Measurements from ENCODE around the gene PTBP2. TPM values are rescaled to one million over a fixed set of nuclear protein-coding genes. Genes with fewer than 3 reads are reported as not detected.

Gene PTBP2
- total RNA-seq, 1 donor from 2014 or later = 95.9 TPM

DNA sequence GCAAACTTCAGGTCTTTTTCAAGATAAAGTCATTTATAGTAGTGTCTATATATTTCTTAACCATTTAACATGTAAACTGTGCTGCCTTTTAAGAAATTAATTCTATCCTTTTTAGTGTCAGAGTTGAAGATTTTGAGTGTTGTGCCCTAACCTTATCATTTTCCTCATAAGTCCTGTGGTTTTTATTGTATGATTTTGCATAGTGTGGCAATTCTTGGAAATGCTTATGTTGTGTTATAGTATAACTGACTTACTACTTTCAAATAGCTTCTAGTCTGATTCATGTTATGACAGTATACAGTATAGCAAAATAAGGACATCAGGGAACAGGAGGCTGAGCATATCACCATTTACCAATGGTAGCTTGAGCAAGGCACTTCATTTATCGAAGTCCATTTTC, 99.1 kb downstream of the PTBP2 start:
- no peak overlapping the region for H3K4me3 ChIP-seq
- TF ChIP-seq, protein P1, sequence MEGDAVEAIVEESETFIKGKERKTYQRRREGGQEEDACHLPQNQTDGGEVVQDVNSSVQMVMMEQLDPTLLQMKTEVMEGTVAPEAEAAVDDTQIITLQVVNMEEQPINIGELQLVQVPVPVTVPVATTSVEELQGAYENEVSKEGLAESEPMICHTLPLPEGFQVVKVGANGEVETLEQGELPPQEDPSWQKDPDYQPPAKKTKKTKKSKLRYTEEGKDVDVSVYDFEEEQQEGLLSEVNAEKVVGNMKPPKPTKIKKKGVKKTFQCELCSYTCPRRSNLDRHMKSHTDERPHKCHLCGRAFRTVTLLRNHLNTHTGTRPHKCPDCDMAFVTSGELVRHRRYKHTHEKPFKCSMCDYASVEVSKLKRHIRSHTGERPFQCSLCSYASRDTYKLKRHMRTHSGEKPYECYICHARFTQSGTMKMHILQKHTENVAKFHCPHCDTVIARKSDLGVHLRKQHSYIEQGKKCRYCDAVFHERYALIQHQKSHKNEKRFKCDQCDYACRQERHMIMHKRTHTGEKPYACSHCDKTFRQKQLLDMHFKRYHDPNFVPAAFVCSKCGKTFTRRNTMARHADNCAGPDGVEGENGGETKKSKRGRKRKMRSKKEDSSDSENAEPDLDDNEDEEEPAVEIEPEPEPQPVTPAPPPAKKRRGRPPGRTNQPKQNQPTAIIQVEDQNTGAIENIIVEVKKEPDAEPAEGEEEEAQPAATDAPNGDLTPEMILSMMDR (IDR thresholded peaks at IDR 0.05) = no peak

GRCh38 chr1:96825231-96825630, 103.6 kb downstream of the PTBP2 start:
- Histone ChIP-seq H3K27ac (no peak overlapping the region), H3K4me3 (no peak overlapping the region), H3K36me3 (no peaks in the 10 kb centered on the region), H3K9me3 (no peaks in the 10 kb centered on the region), H3K27me3 (no peaks in the 10 kb centered on the region), H3K4me1 (no peaks in the 10 kb centered on the region)
- TF ChIP-seq, protein P1 (IDR thresholded peaks at IDR 0.05) = no peak
- intact Hi-C loops (cut with DNase I) = no loop called here
- DNase-seq (ENCODE audit: low spot score in 2 of 2) = no peak

More for the DNA sequence above, 99.1 kb downstream of the PTBP2 start:
- DNase-seq (ENCODE audit: low spot score in 2 of 2) = no peak
- intact Hi-C loops (cut with DNase I) = no loop called here
- H3K27ac ChIP-seq = no peak overlapping the region
- H3K4me1 ChIP-seq = no peaks in the 10 kb centered on the region
- H3K9me3 ChIP-seq = no peaks in the 10 kb centered on the region
- no peaks in the 10 kb centered on the region for H3K27me3 ChIP-seq
- H3K36me3 ChIP-seq = peaks cover 0 to 4% of the 10 kb centered on the region in 2 donors

GRCh38 chr1:96825950-96826576, 104.5 kb downstream of the PTBP2 start:
- Histone ChIP-seq H3K4me3 (no peak overlapping the region), H3K4me1 (no peaks in the 10 kb centered on the region), H3K9me3 (no peaks in the 10 kb centered on the region), H3K27me3 (no peaks in the 10 kb centered on the region), H3K27ac (no peak overlapping the region), H3K36me3 (no peaks in the 10 kb centered on the region)
- DNase-seq (ENCODE audit: low spot score in 2 of 2) = no peak
- intact Hi-C loops (cut with DNase I) = no loop called here
- TF ChIP-seq, protein P1 (IDR thresholded peaks at IDR 0.05) = no peak

GRCh38 chr1:96833376-96833775, 111.8 kb downstream of the PTBP2 start:
- H3K9me3 ChIP-seq = no peaks in the 10 kb centered on the region
- intact Hi-C loops (cut with DNase I) = no loop called here
- no peak overlapping the region for H3K4me3 ChIP-seq
- H3K4me1 ChIP-seq = no peaks in the 10 kb centered on the region
- H3K27ac ChIP-seq = no peak overlapping the region
- H3K27me3 ChIP-seq = no peaks in the 10 kb centered on the region
- TF ChIP-seq, protein P1 (IDR thresholded peaks at IDR 0.05) = no peak
- no peak for DNase-seq (ENCODE audit: low spot score in 2 of 2)
- no peaks in the 10 kb centered on the region for H3K36me3 ChIP-seq

- no peak for DNase-seq (ENCODE audit: low spot score in 2 of 2)
- intact Hi-C loops (cut with DNase I) = no loop called here
- Histone ChIP-seq H3K27me3 (no peaks in the 10 kb centered on the region), H3K4me3 (no peak overlapping the region), H3K9me3 (no peaks in the 10 kb centered on the region), H3K4me1 (no peaks in the 10 kb centered on the region), H3K36me3 (no peaks in the 10 kb centered on the region), H3K27ac (no peak overlapping the region)
- TF ChIP-seq, protein P1 (IDR thresholded peaks at IDR 0.05) = no peak
Measured at GRCh38 chr1:96834986-96835385, 113.4 kb downstream of the PTBP2 start.
